Renal cortical epithelial cell (primary cell): ENCODE data around the gene SHISA3. TPM values are rescaled to one million over a fixed set of nuclear protein-coding genes. Genes with fewer than 3 reads are reported as not detected.
"Not testable (repeated sequence)": the region's sequence is repeated elsewhere in the genome, so short reads cannot be mapped to it uniquely, and the experiment has no call there.

Experiments used
- DNase-seq: peaks from one replicate; pipeline ENCODE4 v3.0.0-alpha.2; 2011; ENCODE audit warnings: low read depth
- total RNA-seq: library from RNA; depleted of rRNA; stranded (reverse); fragments of >200 nt; gene quantifications from 2 replicates; pipeline ENCODE4 v1.2.3, GENCODE V29; 2014

SHISA3 gene
- 0.17 and 0.20 TPM in 2 replicates for total RNA-seq

- no peak for DNase-seq
Observed at GRCh38 chr4:42396752-42397634, at the start of gene SHISA3. TSS of gene SHISA3 (plus strand) at chr4:42397488. CDS start at chr4:42398057, 569 bp downstream.

GRCh38 chr4:42348247-42348646 lies 49.0 kb upstream of the SHISA3 start:
- no peak for DNase-seq

GRCh38 chr4:42348692-42349091 lies 48.6 kb upstream of the SHISA3 start:
- DNase-seq = no peak

DNA sequence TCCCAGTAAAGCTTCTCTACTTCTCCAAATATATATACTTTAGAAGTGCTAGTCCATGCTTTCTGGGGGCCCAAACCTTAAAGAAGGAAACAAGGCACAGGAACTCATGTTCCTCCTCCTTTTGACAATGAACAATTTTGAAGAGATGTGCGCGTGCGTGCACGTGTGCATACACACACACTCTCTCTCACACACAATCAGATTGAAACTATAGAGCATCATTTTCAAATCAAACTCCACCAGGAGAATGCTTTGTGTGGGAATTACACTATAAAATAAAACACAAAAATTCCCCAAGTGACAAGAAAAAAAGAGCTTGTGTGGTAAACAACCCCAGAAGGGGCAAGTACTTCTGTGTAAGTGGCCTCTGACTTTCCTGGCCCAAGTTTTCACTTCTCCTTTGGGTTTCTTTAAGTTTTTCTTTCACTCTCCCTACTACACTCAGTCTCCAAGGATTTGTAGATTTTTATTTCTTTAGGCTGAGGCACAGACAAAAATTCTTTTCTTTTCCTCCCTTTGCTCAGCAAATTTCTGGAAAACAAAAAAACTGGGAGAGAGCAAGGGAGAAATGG lies 46.6 kb upstream of the SHISA3 start:
- no peak for DNase-seq

GRCh38 chr4:42352049-42352448 lies 45.2 kb upstream of the SHISA3 start:
- no peak for DNase-seq

DNA sequence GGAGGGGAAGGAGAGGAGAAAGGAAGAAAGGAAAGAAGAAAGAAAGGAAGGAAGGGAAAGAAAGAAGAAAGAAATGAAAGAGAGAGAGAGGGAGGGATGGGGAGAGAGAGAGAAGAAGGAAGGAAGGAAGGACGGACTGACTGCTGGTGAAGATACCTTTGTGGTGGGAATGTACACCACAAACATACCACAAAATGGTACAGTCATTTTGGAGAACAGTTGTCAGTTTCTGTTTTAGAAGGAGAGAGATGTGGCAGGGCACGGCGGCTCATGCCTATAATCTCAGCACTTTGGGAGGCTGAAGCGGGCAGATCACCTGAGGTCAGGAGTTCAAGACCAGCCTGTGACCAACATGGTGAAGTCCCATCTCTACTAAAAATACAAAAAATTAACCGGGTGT lies 40.0 kb upstream of the SHISA3 start:
- no peak for DNase-seq

DNA sequence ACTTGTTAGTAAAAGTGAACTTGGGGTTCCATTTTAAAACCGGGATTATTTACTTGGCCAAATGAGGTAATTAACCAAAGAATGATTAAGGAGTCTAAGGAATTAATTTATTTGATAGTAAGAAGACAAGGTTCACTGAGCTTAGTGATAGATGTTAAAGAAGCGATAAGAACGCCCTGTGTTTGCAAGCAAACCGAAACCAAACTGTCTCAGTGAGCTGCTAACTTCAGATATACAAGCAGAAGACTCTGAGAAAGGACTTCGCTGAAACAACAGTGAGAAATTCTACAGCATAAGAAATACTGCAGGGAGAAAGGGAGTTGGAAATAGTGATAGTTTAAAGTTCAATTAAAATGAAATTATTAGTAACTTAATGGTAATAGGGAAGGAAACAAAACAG lies 37.6 kb upstream of the SHISA3 start:
- DNase-seq = peak; percentile 30

GRCh38 chr4:42360256-42360669 lies 37.0 kb upstream of the SHISA3 start:
- DNase-seq = no peak

GRCh38 chr4:42361456-42361855 lies 35.8 kb upstream of the SHISA3 start:
- DNase-seq = peak; percentile 32

DNA sequence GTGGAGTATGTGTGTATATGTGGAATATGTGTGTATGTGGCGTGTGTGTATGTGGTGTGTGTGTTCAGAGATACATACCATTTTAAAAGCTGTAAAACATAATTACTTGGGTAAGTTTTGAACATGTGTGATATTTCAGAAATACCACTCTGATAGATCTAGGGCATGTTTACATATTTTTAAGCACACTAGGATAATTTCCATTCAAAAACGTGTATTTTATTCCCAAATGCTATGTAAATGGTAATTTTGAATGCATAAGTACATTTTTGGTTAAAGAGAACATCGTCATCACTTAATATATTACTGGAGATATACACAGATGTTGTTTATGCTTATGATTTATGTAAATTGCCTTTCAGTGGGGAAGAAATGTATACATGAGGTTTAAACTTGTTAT lies 34.7 kb upstream of the SHISA3 start:
- DNase-seq = no peak

DNA sequence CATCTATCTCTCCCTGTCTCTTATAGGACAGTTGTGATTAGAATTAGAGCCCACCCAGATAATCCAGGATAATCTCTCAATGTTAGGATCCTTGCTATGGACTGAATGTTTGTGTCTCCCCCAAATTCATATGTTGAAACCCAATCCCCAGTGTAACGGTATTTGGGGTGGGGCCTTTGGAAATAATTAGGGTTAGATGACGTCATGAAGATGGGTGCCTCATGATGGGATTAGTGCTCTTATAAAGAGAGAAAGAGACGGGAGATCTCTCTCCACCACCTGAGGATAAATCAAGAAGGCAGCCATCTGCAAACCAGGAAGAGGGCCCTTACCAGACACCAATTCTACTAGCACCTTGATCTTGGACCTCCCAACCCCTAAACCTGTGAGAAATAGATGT lies 33.7 kb upstream of the SHISA3 start:
- DNase-seq = no peak

DNA sequence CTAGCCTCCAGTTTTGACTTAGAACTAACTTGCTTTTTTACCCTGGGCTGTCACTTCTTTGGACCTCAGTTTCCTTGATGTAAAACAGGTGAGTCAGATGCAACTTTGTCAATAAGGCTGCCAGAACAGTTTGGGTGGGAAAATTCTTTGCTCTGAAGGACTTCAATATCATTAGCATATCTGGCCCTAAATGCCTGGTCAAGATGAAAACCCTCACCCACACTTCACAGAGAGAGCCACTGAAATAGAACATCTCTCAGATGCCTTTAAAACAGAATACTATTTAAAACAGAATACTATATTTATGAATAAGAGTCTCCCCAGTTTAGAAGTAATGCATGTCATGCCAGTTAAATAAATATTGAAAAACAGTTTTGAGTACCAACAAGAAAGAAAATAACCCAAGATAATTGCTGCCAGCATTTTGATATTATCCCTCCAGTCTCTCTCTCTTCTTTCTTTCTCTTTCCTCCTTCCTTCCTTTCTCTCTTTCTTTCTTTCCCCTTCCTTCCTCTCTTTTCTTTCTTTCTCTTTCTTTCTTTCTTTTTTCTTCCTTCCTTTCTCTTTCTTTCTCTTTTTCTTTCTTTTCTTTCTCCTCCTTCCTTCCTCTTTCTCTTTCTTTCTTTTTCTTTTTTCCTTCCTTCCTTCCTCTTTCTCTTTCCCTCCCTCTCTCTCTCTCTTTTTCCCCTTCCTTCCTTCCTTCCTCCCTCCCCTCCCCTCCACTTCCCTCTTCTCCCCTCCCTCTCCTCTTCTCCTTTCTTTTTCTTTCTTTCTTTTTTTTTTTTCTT lies 32.8 kb upstream of the SHISA3 start:
- DNase-seq = no peak

DNA sequence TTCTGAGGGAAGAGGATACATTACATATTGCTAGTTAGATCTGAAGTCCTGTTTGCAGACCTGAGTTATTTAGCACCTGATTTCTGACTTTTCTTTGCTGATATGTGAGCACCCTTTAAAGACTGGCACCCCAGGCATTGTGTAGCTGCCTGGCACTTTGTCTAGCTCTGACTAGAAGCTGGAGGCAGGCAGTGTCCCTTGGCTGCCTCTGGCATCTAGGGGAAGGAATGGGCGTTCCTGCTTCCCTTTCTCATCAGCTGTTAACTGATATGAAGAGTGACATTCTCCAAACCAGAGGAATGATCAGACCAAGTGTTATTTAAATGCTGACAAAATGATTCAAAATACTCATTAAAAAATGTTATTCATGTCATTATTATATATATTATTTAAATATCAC lies 30.3 kb upstream of the SHISA3 start:
- no peak for DNase-seq

- no peak for DNase-seq
Observed at GRCh38 chr4:42369489-42369888, 27.8 kb upstream of the SHISA3 start.

GRCh38 chr4:42371305-42372252 lies 25.7 kb upstream of the SHISA3 start:
- DNase-seq = peak; percentile 78

GRCh38 chr4:42372303-42372702 lies 25.0 kb upstream of the SHISA3 start:
- DNase-seq = not testable (repeated sequence)

DNA sequence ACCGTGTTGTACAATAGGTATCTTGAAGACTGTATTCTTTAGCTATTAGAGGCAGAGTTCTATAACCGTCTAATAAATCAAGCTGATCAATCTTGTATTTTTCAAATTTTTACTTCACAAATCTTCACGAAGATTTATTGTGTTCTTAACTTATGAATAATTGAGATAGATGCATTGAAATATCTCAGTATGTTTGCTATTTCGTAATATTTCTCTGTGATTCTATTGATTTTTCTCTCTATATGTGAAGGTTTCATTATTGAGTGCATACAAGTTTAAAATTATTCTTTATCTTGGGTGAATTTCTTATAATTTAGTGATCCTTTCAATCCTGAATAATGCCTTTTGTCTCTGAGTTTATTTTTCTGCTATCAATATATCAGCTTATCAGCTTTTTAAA lies 19.8 kb upstream of the SHISA3 start:
- no peak for DNase-seq

DNA sequence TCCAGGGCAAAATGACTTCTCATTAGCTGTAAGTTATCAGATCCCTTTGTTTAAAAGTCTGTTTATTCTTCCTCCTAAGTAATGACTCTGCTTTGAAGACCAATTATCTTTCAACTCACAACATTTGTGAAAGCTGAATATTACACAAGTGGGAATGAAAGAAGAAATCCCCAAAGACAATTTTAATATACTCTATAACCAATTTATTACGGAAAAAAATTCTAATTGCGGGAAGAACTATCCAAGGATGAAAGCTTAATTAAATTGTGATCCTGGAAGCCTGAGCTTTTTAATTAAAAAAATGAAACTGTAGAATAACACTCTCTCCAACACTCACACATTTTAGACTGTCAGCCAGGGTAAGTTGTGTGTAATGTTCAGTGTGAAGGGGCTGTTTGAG lies 15.6 kb upstream of the SHISA3 start:
- no peak for DNase-seq

DNA sequence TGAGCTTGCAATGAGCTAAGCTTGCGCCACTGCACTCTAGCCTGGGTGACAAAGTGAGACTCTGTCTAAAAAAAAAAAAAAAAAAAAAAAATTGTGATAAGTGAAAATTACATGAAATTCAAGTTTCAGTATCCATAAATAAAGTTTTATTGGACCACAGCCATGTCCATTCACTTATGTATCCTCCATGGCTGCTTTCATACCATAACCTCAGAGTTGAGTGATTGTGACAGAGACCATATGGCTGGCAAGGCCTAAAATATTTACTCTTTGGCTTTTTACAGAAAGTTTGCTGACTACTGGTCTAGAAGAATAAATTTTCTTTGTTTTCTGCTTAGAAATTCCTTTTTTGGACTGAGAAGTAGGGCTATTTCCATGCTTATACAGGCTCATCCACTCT lies 11.8 kb upstream of the SHISA3 start:
- no peak for DNase-seq

DNA sequence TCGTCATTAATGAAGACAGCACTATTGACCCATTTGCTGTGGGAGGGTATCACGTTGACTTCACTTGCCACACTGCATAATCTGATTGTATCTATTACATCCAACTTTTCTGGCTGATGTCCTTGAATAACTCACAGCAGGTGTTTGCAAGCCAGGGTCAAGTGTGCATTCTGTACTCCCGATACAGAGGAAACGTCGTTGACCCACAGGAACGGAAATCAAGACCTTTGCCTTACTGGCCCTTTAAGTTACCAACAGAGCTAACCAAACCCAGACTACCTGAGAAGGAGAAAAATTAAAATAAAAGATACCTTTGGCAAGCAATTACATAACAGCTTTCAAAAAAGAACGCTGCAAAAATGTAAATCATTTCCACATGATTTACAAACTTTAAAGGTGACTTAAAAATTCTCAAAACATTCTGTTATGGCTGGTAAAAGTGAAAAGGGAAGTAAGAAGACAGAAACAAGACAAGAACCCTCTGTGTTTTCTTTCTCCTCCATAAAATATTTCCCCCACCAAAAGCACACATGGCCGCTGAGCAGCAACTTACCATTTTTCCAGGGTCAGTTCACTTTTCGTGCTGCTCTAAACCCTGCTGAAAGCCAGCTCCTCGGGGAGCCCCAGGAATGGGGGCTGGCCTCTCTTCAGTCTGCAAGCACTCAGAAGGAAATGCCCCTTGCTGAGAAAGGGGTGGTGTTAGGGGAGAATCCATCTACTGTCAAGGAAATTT lies 6.5 kb upstream of the SHISA3 start:
- DNase-seq = no peak

GRCh38 chr4:42391355-42391664 lies 6.0 kb upstream of the SHISA3 start:
- peak; percentile 36 for DNase-seq
